Fibroblast of peridontal ligament (primary cell): Measurements from ENCODE around the gene NKD1.
A peak's percentile ranks its signal among the peaks of the same experiment; 100 is the strongest.

ENCODE experiments used
- DNase-seq: peaks from one replicate; pipeline ENCODE4 v3.0.0-alpha.2; 2010; ENCODE audit errors: extremely low read depth

Gene NKD1

DNA sequence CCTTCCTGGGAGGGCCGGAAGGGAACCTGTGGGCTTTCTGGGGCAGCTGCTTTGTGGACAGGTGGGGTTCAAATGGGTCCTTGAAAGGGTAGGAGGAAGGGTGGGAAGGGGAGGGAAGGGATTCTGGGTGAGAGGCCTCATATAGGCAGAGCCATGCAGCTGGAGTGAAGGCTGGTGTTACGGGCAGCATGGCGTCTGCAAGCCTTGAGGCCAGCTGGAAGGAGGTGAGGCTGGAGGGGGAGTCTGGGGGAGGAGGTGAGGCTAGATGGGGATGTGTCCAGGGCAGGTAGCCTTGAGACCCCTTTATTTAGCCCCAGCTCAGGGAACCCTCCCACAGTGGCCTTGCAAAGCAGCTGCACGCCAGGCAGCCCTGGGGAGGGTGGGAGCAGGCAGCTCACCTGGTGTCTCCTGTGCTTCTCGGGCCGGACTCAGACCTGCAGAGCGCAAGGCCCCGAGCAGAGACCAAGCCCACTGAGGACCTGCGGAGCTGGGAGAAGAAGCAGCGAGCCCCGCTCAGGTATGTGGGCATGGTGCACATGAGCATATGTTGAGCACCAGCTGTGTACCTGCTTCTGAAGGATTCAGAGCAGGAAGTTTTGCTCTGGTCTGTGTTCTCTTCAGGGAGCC, 82.3 kb downstream of the NKD1 start:
- DNase-seq = no peak

DNA sequence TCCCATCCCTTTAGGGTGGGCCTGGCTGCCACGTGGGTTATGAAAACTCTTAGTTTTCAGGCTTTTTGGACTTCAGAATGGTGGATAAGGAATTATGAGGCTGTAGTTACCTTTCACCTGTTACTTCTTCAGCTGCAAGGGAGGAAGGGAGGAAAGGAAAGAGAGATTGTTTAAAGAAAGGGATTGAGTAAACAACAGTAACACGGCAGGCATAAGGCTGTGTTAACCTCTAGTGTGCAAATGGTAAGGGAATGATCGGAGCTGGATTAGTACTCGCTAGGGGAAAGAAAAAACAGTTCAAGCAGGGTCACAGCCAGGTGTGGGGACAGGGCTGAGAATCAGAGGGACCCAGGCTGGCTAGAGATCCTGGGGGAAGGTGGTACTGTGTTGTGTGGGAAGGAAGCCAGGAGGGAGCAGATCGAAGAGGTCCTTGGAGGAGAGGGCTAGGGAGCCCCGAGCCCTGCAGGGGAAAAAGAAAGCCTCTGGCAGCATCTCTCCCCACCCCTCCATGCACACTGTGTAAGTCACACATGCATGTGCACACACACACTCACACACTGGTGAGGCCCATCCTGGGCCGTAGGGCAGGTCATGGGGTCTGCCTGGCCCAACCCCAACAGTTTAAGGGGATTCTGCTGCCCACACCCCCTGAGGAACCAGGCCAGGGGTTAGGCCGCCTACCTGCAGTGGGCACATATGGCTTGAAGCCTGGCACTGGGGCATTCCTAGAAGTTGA, 83.2 kb downstream of the NKD1 start:
- DNase-seq = no peak

DNA sequence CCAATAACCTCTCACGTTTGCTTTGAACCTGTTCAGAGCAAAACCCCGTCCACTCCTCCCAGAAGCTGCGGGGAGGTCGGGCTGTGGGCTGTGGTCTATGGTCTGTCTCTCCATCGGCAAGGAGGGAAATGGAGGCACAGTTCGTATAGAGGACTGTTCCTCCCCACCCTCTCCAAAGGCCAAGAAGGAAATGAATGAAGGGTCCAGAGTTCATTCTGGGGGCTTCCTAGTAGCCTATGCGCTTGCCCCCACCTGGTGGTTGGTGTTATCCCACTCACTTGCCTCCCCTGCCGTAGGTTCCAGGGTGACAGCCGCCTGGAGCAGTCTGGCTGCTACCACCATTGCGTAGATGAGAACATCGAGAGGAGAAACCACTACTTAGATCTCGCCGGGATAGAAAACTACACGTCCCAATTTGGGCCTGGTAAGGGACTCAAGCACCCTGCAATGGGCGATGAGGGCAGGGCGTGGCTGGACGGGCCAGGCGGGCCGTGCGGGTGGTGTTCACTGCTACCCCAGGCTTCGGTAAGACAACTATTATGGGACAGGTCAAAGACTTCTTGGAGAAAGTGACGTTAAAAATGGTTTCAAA, 83.9 kb downstream of the NKD1 start:
- DNase-seq = no peak

DNA sequence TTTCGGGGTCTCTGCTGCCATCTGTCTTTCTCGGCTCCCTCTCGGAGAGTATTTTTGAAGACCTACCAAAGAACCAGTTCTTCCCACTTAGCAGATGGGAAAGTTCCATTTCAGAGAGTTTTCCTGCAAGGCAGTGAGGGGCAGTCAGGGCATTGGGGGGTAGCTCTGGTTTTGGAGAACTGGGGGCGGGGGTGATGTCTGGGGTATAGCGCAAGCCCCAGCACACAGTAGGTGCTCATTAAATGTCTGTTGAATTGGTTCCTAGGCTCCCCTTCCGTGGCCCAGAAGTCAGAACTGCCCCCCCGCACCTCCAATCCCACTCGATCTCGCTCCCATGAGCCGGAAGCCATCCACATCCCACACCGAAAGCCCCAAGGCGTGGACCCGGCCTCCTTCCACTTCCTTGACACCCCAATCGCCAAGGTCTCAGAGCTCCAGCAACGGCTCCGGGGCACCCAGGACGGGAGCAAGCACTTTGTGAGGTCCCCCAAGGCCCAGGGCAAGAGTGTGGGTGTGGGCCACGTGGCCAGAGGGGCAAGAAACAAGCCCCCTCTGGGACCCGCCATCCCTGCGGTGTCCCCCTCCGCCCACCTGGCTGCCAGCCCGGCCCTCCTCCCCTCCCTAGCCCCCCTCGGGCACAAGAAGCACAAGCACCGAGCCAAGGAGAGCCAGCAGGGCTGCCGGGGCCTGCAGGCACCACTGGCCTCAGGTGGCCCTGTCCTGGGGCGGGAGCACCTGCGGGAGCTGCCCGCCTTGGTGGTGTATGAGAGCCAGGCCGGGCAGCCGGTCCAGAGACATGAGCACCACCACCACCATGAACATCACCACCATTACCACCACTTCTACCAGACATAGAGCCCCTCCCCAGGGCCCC, 85.0 kb downstream of the NKD1 start:
- no peak for DNase-seq

DNA sequence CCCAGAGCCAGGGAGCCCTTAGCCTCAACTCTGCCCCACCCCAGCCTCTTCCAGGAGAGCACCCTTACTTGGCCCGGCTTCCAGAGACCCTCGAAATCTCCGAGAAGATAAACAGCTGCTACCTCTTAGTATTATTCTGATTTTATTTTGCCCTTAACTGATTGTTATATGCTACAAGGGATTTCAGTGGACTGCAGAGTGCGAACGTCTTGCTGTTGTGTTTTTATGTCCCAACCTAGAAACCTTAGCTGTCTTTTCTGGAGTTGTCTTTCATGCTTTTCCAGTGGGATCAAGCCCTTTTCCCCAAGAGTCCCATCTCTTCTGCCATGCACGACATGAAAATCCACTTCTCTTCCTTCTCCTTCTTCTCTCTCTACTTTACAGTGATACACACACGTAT, 85.9 kb downstream of the NKD1 start:
- no peak for DNase-seq

DNA sequence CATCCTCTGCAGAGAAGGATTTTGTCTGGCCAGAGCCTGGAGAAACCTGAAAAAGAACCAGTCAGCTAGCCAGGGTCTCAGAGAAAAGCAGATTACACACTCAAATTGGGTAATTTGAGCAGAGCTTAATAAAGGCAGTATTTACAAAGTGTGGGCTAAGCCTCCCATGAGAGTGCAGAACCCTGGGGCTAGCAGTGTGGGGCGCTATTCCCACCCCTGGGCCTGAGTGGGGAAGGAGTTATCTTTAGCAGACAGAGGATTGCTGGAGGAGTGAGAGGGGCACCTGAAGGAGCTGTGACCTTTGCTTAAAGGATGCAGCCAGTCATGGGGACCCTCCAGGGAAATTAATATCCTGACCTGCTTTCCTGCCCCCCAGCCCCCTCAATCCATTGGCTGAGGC, 86.8 kb downstream of the NKD1 start:
- DNase-seq = no peak

DNA sequence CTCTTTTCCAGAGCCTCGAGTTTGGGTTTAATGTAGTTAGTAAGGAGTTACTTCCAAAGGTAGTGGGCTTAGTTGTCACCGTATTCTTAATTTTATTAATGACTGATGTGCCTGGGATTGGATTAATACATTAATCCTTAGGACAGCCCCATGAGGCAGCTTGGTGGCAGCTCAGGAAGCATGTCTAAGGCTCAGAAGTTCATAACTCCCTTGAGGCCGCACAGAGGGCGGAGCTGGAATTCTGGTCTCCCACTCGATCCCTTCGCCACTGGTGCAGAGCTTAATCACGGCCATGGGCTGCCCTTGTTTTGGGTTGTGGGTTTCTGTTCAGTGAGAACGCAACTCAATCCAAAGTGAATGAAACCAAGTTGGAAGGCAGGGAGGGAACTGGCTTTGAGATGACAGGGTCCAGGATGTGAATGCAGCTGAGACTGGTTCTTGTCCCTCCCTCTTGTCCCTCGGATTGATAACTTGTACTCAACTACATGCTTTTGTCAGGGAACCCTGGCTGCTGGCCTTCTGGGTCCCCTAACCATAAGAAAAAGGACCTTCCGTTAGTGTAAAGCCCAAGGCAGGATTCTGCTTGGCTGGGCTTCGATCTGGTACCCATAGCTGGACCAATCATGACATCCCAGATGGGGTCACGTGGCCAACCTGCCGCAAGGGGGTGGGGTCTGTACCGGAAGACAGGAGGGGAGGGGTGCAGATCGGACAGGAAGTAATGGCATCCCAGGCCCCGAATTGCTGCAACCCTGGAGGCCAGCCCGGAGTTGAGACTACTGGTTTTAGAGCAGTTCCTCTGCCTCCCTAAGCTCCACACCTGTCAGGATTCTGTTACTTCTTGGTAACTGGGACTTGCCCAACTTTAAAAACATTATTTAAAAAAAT, 87.6 kb downstream of the NKD1 start:
- DNase-seq = no peak

DNA sequence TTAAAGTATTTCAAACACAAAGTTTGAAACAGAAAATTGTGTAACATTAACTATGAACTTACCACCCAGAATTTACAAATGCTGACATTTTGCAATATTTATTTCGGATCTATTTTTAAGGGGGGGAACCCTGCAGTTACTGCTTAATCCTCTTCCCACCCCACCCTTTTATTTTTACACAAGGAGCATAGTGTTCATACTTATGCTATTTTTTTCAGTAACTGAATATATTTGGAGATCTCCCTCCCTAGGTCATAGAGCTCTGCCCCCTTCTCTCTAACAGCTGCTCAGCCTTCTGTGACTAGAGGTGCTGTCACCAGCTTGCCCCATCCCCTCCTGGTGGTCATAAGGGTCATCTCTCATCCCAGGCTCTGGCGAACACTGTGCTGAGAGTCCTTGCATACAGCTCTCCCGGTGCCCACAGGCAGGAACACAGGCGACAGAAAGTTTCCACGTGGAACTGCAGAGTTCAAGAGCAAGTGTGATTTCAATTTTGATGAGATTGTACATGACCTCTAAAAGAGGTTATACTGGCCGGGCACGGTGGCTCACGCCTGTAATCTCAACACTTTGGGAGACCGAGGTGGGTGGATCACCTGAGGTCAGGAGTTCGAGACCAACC, 88.7 kb downstream of the NKD1 start:
- no peak for DNase-seq

DNA sequence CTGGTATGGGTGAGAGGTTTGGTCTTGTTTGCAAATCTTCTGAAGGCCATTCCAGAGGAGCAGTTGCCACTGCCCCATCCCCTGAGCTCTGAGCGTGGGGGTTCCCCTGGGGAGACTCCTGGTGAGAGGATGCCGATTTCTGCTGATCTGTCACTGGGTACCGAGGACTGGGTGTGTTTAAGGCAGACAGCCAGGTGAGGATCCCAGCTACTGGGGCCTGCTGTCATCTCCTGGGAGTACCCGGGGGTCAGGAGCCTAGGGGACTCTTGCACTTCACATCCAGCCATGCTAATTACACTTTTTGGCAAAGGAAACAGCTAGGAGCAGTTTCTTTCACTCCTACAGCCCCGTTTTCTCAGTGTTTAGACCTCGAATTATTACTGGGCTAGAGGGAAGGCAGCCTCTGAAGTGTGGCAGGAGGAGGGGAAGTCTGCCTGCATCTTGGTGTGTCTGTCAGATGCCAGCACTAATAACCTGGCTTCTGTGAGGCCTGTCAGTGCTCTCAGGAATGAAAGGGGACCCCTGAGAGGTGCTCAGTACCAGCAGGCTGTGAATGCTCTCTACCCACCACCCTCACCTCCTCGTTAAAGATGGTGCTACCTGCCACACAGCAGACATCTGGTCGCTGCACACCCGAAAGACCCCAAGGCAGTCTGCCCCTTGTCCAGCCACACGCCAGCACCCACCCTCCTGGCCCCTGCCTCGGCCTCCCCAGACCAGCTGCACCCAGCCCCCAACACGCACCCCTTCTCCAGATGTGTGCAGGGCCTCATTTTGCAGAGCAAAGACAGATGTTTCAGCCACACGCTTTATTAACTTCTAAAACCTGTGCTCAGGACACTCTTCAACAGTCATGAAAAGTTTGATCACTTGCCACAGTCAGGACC, 89.8 kb downstream of the NKD1 start:
- DNase-seq = no peak

DNA sequence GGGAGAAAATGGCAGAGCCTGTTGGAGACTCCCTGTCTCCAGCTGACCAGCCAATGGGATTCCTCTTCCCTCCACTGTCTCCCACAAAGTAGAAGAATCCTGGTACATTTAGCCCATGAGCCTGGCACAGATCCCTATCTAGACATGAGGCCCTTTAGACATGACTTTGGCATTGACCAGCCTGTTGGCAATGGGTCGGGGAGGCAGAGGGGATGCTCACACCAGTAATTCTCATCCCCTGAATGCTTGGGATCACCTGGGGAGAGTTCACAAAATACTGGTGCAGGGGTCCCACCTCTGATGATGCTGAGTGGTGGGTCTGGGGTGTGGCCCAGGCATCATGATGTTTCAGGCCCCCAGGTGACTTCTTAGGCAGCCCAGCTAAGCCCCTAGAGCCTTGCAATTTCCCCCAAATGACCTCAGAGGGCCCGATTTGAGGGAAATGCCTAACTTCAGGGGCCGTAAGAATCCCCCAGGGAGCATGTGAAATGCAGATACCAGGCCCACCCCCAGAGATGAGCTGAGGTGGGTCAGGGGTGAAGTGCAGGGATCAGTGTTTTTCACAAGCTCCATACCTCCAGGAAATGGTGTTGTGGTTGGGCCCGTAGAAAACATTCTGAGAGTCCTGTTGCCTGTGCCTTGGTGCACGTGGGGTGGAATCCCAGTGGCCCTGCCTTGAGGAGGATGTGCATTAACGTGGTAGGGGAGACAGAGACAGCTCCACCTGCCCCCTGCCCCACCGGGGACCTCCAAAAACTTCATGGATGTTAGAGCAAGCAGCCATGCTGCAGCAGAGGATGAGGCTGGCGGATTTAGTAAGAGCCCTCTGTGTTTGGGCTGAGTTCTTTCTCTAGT, 90.8 kb downstream of the NKD1 start:
- no peak for DNase-seq

DNA sequence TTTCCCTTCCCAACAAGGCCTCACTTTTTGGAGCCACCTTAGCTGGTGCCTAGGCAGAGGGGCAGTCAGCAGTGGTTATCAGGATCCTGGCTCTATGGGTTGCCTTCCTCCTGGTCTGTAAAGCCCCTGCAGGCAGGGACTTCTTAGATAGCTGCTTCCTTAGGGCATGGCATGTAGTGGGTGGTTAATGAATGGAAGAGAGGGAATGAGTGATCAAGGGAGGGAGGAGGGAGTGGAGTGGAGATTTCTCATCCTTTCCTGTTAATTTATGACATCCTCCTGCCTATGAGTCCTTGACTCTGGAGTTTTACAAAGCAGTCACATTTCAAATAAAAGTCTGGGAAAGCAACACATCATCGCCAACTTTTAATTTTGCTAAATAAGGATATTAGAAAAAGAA, 92.2 kb downstream of the NKD1 start:
- DNase-seq = no peak

DNA sequence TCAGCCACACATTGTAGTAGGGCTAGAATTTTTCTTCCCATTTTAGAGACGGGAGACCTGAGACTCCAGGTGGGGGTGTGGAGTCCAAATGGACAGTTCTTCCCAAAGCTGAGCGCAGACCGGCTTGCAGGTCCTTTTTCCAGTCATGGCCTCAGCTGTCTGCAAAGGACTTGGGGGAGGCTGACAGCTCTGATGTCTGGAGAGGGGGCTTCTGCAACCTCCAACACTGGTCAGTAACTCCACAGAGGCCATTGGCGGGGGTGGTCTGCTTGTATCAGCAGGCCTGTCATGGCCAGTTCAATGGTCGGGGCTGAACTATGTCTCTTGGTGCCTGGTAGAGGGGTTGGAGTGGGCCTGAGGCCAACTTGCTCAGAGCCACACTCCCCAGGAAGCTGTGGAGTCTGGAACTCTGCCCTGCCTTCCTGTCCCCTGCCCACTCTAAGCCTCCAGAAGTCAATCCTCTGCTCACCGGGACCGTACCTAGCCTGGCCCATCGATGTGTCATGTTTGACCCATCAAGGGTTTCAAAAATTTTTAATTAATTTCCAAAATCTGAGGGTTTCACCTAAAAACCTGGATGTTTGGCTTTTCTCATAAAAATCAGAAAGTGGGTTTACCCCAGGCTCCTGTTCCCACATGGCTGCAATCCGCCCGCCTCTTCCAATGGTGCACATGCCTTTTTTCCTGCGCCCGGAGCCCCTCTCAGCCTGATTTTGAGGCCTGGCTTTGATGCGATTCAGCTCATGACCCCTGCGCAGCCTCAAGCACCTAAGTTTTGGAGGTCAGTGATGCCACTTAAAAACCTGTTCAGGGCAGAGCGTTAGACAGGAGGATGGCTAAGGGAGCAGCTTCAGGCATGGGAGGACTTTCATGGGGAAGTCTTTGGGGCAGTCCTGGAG, 93.0 kb downstream of the NKD1 start:
- DNase-seq = no peak

DNA sequence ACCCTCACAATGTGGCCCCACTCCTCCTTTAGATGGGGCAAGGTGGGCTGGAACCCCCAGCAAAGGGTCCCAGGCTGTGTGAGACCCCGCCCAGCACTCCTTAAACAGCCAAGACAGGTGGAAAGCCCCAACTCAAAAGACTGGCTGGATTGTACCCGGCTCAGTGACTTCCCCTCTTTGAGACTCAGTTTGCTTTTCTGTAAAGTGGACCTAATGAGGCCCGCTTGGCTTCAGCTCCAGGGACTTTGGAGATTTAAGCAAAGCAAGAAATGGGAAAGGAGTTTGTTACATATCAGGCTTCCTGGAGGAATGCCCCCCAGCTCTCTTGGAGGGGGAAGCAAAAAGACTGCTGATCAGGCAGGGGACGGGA, 93.6 kb downstream of the NKD1 start:
- no peak for DNase-seq

DNA sequence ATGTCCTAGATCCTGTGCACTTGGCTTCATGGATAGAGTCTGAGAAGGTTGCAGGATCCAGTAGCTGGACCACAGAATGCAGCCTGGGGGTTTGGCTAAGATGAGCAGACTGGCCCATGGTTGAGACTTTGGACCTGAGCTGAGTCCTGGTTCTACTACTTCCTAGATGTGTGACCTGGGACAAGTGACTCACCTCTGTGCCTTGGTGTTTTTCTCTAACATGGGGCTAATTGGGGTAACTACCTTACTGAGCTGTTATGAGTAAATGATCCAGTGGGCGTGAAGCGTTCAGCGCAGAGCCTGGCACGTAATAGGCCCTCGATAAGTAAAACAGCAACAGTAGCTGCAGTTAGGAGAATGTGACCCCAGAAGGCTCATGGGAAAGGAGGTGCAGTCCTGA, 94.2 kb downstream of the NKD1 start:
- no peak for DNase-seq

DNA sequence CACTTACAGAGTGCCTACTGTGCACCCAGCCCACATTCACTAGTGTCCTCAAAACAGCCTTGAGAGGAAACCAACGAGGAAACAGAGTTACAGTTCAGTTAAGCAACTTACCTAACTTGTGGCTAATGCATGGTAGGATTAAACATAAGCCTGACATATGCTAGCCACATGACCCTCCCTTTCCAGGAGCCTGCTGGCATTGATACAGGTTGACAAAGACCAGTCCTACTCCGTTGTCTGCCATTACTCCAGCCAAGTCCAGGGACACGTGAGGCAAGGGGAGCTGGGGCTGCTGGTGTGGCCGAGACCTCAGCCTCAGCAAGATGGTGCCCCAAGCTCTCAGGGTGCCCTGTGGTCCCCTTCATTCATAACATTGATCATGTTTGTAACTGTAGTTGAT, 95.0 kb downstream of the NKD1 start:
- DNase-seq = no peak

DNA sequence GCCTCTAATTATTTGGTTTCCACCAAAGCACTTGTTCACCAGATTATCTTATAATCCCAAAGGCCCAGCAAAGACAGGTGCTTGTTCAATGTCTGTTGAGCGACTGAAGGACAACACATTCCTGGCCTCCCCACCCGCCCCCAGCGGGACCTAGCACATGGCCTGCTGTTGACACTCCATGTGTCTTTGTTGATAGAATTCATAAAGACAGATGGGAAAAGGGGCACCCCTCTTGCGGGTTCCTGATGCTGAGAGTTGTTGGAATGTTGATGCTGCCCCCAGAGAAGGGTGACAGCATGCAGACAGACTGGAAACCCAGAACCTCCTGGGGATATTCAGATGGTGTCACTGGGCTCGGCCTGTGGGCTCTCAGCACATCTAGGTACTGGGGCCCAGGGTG, 96.0 kb downstream of the NKD1 start:
- no peak for DNase-seq

DNA sequence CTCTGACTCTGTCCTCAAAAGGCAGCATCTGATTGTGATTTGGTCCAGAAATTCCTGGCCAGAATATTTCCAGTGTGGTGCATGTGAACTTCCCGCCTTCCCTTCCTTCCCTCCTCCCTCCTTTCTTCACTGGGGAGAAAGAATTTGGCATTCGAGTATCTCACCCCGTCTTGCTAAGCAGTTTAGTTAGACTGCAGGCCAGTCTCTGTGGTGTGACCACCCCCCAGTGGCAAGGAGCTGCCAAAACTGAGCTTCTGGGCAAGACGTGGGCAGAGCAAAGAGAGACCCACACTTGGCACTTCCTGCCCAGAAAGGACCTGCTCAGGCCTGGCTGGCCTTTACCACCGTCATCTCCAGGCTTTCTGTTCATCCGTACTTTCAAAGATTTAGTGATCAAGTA, 96.5 kb downstream of the NKD1 start:
- DNase-seq = peak; percentile 11
